Activated CD4-positive, CD25-positive, alpha-beta regulatory T cell treated with anti-CD3 and anti-CD28 coated beads, Interleukin-2, amount 50 U/mL, for 24 hours (primary cell): ENCODE data around the gene GLI2.

ENCODE experiments used
- ATAC-seq, 2 donors: fragments of 150-1000 bp; cut with Tn5 transposase; one replicate each; pipeline ENCODE4 v1.10.0; 2021; ENCODE audit warnings: mild to moderate bottlenecking in 1 of 2, moderate library complexity in 1 of 2

Gene GLI2

DNA sequence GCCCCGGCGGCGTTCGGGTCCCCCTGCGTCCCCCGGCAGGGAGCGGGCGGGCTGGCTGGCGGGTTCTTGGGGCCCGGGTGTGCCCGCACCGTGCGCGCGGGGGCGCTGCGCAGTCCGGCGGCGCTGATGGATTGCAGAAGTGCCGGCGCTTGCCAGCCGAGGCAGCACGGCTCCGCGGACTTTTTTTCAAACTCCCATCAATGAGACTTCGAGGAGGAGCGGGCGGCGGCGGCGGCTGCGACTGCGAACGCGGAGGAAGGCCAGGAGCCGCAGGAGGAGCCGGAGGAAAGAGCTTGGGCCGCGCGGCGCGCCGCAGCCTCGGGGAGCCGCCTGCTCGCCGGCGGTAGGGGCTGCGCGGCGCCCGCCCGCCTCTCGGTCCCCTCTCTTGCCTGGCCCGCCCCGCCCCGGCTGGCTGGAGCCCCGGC is at the start of gene GLI2:
Gene GLI2, plus strand, starts transcription at position 123 of the 425 bp plus-strand sequence. CDS start 61,453 bp downstream, outside the sequence.
- ATAC-seq, result no peak

GRCh38 chr2:120685974-120686297 is 49.7 kb upstream of the GLI2 start:
- ATAC-seq, result no peak

DNA sequence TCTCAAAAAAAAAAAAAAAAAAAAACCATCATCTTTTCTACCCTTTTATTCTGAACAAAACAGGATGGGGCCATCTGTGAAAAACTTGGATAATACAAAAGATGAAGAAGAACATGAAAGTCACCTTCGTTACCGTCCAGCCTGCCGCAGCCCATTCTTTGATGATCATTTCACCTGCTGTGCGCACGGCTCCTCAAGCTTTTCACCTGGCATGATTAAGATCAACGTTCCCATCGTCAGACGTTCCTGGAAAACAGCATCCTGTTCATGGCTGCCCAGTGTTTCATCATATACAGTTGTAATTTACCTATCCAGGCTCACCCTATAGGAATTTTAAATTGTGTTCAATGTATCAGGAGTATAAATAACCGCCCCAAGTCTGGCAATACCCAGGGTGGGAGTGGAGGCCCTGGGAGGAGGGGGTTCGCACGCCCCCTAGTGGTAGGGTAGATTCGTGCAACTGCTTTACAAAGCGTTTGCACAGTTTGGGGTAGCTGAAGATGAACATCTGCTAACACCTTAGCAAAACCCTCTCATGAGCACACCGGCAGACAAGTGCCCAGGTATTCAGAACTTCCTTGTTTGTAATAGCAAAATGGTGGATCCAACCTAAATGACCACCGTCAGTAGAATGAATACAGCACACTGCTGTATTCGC is 49.0 kb upstream of the GLI2 start:
- no peak for ATAC-seq

DNA sequence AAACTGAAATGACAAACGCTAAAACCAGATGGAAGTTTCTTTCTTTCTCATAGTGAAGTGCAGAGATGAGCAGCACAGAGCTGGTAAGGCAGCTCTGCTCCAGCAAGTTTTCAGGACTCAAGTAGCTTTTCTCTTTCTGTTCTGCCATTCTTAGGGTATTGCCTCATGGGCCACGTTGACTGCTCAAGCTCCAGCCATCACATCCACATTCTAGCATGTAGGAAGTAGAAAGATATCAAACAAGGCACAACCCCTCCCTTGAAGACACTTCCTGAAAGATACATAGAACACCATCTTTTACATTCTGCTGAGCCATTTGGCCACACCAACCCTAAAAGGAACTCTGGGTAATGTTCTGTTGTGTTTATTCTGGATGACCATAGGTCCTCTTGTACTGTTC is 48.5 kb upstream of the GLI2 start:
- ATAC-seq, result no peak

DNA sequence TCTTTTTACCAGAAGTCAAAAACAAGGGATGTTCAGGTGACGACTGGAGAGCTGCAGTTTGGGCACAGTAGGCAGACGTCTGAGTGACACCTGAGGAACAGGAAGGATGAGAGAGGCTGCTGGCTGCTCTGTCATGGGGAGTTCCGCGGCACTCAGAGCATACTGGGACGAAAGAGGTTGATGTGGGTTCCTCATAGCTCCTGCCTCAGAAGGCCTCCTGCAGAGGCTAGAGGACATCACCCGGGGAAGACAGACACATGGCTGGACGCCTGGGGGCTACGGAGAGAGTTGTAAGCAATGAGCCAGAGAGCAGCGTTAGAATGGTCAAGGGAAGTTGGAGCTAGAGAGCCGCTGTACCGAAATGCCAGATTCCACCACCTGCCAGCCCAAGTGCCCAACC is 45.1 kb upstream of the GLI2 start:
- ATAC-seq, result no peak

DNA sequence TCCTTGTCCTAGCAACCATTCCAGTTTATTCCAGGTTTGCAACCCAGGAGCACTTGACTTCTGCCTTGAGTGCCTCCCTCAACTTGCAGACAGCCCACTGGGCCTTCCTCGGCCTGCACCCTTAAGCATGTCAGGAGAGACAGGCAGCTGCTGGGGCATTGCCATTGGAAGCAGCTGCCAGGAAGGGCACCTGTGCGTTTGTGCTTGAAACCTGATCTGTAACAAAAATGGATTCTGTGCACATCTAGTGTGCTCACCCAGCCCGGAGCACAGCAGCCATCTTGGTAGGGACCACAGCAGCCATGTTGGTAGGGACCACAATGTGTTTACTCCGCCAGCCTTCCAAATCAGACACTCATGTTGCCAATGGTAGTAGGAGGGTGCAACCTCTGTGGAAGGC is 44.3 kb upstream of the GLI2 start:
- no peak for ATAC-seq

DNA sequence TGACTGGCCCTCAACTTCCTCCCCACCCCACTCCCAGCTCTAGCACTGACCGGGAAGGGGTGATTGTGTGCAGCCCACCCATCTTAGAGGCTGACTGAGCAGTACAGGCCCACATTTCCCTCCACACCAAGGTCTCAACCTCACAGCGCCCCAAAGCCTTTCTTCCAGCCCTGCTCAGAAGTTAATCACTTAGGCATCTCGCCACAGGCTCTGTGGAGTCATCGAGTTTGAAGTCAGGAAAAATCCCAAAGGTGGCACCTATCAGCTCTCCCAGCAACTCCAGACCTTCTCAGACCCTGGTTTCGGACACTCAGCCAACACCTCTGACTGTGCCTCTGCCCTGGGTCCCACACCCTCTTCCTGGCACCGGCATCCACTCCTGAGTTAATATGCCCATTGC is 43.0 kb upstream of the GLI2 start:
- ATAC-seq, result no peak

DNA sequence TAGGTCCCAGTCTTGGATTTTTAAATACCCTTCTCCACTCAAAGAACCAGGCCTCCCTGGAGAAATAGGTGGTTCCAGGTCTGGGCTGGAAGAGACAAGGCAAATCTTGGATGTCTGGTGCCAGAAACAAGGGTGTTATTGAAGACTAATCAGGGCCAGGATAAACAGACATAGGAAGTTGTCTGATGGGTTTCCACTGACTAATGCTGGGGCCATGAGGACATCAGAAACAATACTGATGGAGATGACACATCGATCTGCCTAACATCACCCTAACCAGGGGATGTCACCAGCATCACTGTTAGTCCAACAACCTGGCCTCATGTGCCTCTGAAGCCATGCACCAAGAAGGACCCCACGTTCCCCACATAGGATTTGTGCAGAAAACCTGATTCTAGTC is 42.5 kb upstream of the GLI2 start:
- ATAC-seq, result no peak

DNA sequence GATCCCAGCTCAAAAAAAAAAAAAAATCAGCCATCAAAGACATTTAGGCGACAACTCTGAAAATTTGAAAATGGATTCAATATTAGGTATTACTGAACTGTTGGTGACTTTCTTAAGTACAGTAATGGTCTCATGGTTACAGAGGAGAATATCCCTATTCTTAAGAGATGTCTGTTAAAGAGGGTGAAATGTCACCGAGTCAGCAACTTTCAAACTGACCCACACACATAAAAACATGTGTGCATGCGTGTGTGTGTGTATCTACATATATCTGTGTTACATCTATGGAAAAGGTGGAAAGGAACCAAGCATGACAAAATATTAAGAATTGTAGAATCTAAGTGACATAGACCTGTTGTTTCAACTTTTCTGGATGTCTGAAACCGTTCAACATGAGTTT is 41.6 kb upstream of the GLI2 start:
- ATAC-seq, result no peak

GRCh38 chr2:120697471-120697870 is 38.2 kb upstream of the GLI2 start:
- no peak for ATAC-seq

DNA sequence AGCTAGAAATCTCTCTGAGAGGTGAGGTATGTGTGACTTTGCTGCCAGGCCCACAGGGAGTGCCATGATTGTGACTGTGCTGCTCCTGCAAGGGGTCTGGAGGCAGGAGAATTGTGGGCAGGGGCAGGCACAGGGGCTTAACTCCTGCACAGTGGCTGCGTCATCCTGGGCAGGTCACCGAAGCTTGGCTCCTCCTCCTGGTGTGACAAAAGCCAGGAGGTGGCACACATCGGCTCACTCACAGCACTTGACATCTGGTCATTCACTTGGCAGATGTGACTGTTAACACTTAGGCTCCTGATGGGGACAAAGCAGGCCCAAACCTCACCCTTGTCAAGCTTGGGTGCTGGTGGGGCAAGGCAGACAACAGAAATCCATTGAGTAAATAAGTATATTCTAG is 36.4 kb upstream of the GLI2 start:
- ATAC-seq, result no peak

DNA sequence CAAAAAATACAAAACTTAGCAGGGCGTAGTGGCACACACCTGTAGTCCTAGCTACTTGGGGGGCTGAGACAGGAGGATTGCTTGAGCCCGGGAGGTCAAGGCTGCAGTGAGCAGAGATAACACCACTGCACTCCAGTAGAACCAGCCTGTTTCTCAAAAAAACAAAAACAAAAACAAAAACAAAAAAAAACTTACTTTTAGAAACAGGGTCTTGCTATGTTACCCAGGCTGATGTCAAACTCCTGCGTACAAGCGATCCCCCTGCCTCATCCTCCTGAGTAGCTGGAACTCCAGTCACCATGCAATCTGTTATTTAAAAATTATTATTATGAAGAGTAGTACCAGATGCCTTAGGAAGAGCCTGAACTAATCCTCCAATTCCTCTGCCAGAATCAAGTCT is 35.0 kb upstream of the GLI2 start:
- no peak for ATAC-seq

DNA sequence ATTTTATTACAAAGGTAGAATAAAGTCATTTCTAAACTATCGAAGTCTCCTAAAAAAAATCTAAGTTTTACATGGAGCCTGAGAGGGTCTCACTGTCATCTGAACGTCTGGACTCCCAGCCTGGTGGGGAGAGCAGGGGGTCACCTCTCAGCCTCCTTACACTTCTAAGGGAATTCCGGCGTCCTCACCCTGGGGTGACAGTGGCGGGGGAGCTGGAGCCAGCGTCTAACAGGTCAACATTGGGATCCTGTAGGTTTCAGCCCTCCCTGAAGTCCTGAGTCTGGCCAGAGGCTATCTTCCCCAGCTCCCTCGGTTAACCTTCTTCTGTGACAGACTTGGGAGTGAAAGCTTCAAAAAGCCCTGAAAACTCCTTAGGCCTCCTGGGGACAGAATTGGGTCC is 34.6 kb upstream of the GLI2 start:
- ATAC-seq, result no peak

GRCh38 chr2:120701499-120701898 is 34.2 kb upstream of the GLI2 start:
- ATAC-seq, result no peak

- ATAC-seq, result no peak
Measured at GRCh38 chr2:120702061-120702460, 33.6 kb upstream of the GLI2 start.

GRCh38 chr2:120702801-120703200 is 32.9 kb upstream of the GLI2 start:
- ATAC-seq, result no peak

GRCh38 chr2:120703330-120703994 is 32.2 kb upstream of the GLI2 start:
- no peak for ATAC-seq

GRCh38 chr2:120704696-120705095 is 31.0 kb upstream of the GLI2 start:
- ATAC-seq, result no peak

DNA sequence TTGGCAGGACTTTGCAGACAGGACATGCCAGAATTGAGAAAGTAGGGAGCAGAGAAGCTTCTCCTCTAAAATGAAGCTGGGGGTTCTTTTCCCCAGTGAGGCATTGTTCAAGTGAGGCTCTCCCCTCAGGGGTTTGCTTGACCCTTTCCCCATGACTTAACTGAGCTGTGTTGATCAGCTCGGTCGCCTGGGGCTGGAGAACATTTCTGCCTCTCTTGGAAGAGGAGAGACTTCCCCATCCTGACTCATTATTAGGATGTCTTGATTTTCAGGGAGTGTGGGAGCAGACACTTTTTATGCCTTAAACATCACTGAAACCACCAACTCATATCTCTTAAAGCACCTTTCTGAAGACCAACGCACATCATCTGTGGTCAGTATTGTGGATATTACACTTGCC is 27.9 kb upstream of the GLI2 start:
- no peak for ATAC-seq

GRCh38 chr2:120708944-120709607 is 26.6 kb upstream of the GLI2 start:
- no peak for ATAC-seq

GRCh38 chr2:120709608-120710041 is 26.0 kb upstream of the GLI2 start:
- no peak for ATAC-seq

- ATAC-seq, result no peak
Measured at GRCh38 chr2:120710256-120710655, 25.4 kb upstream of the GLI2 start.

DNA sequence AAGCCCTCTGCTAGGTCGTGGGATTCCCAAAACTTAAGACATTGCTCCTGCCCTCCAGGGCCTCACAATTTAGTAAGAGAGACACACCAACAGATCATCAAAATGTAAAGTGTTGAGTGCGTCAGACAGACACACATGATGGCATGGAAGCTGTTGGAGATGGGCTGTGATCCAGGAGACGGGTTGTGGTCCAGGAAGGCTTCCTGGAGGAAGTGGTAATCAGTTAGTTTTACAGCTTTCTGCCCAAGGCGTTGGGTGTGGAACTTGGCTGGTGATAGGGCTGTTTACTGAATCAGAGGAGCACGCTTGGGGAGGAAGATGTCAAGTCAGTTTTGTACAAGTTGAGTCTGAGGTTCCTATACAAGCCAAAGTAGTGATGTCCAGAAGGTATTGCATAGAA is 24.0 kb upstream of the GLI2 start:
- no peak for ATAC-seq

DNA sequence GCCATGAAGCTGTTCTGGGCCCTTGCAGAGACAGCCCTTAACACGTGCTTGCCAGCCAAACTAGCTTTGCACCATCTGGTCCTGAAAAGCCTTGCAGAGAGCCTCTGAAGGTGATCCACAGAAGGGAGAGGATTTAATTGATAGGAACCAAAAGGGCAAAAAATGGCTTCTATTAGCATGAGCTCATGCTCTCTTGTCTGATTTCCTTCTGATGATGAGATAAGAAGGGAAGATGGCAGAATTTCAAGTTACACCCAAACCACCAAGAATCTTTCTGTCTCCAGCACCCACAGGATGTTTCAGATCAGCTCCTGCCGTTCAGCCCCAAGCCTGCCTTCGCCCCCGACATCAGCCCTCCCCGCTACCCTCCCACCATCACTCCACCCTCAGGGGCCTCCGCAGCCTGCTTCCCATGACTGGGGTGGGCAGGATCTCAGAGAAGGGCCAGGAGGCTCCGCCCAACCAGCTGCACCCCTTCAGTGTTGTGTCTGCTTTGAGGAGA is 23.4 kb upstream of the GLI2 start:
- no peak for ATAC-seq
